ENCODE results near the gene ARL8A. TPM values are rescaled to one million over a fixed set of nuclear protein-coding genes. Genes with fewer than 3 reads are reported as not detected.

Gene ARL8A
- total RNA-seq, 2 donors from 2014 or later, result 18.1 to 21.0 TPM

- TF ChIP-seq CTCF (IDR thresholded peaks at IDR 0.05) (no peak), POLR2A (IDR thresholded peaks at IDR 0.05) (no peak)
- ATAC-seq (no peak), DNase-seq (no peak)
- intact Hi-C loops (cut with DNase I), result no loop called here
- no peak overlapping the region for H3K27ac ChIP-seq
- H3K4me3 ChIP-seq, result no peak overlapping the region
- H3K4me1 ChIP-seq, result no peaks in the 10 kb centered on the region
- 58 to 73% methylated on average over 12 to 19 of the region's 19 CpGs for WGBS, 2 donors
- no peaks in the 10 kb centered on the region for H3K27me3 ChIP-seq
- no peaks in the 10 kb centered on the region for H3K36me3 ChIP-seq (replicated peaks in 1 of 2; ENCODE audit: insufficient read depth in 1 of 2, low read depth in 2 of 2)
- no peaks in the 10 kb centered on the region for H3K9me3 ChIP-seq
These were observed 35.6 kb upstream of the ARL8A start for GRCh38 chr1:202179828-202180750.

- 78 to 81% methylated on average over 14 to 29 of the region's 29 CpGs for WGBS, 2 donors
- Histone ChIP-seq H3K36me3 (replicated peaks in 1 of 2; ENCODE audit: insufficient read depth in 1 of 2, low read depth in 2 of 2) (no peaks in the 10 kb centered on the region), H3K27me3 (no peaks in the 10 kb centered on the region), H3K4me1 (no peaks in the 10 kb centered on the region), H3K9me3 (no peaks in the 10 kb centered on the region), H3K27ac (no peak overlapping the region), H3K4me3 (no peak overlapping the region)
- ATAC-seq (no peak), DNase-seq (no peak)
- TF ChIP-seq CTCF (IDR thresholded peaks at IDR 0.05), result no peak
- intact Hi-C loops (cut with DNase I), result no loop called here
These were observed 32.7 kb upstream of the ARL8A start for GRCh38 chr1:202176949-202177927.

GRCh38 chr1:202173993-202174392 is 29.5 kb upstream of the ARL8A start:
- Histone ChIP-seq H3K9me3 (no peaks in the 10 kb centered on the region), H3K27ac (no peak overlapping the region), H3K36me3 (replicated peaks in 1 of 2; ENCODE audit: insufficient read depth in 1 of 2, low read depth in 2 of 2) (no peaks in the 10 kb centered on the region), H3K4me1 (no peaks in the 10 kb centered on the region), H3K4me3 (no peak overlapping the region), H3K27me3 (no peaks in the 10 kb centered on the region)
- 85 to 89% methylated on average over 7 of the region's 7 CpGs for WGBS, 2 donors
- TF ChIP-seq CTCF (IDR thresholded peaks at IDR 0.05), result no peak
- TF ChIP-seq POLR2A (IDR thresholded peaks at IDR 0.05), result no peak
- intact Hi-C loops (cut with DNase I), result no loop called here
- ATAC-seq (no peak), DNase-seq (no peak)

- intact Hi-C loops (cut with DNase I), result no loop called here
- DNase-seq, result no peak
- no peaks in the 10 kb centered on the region for H3K36me3 ChIP-seq (replicated peaks in 1 of 2; ENCODE audit: insufficient read depth in 1 of 2, low read depth in 2 of 2)
- H3K4me3 ChIP-seq, result no peak overlapping the region
- H3K9me3 ChIP-seq, result no peaks in the 10 kb centered on the region
- H3K27me3 ChIP-seq, result no peaks in the 10 kb centered on the region
- no peaks in the 10 kb centered on the region for H3K4me1 ChIP-seq
- no peak for TF ChIP-seq CTCF (IDR thresholded peaks at IDR 0.05)
- TF ChIP-seq POLR2A (IDR thresholded peaks at IDR 0.05), result no peak
- 90% methylated on average over 5 of the region's 5 CpGs; no CpG with 5 or more reads in 1 of the 2 donors for WGBS, 2 donors
- no peak for ATAC-seq
- no peak overlapping the region for H3K27ac ChIP-seq
These were observed 27.4 kb upstream of the ARL8A start for GRCh38 chr1:202172015-202172355.

Measured in body of pancreas (tissue), 4 donors.